DND-41 (cell line): Measurements from ENCODE around the gene CACNA1S.

Experiments used
- ATAC-seq: fragments of 200-7000 bp; cut with Tn5 transposase; 3 replicates; pipeline ENCODE4 v1.9.1; 2021; ENCODE audit warnings: low read depth; ENCODE audit not compliant: insufficient read depth
- DNase-seq: peaks from one replicate; pipeline ENCODE4 v3.0.0-alpha.2; 2020
- H2AFZ ChIP-seq: 2 replicates; pipeline ENCODE4 v1.6.0; 2012; ENCODE audit warnings: low read depth, low read length
- H3K27ac ChIP-seq: 2 replicates; pipeline ENCODE4 v1.5.1; 2012; ENCODE audit warnings: low read length, inconsistent platforms
- H3K27me3 ChIP-seq: fragments of 200-600 bp; sonication (generic); 2 replicates; pipeline ENCODE4 v1.6.0; 2012; ENCODE audit warnings: low read length, mild to moderate bottlenecking, inconsistent platforms; ENCODE audit not compliant: insufficient read depth, poor library complexity
- H3K36me3 ChIP-seq: 2 replicates; pipeline ENCODE4 v1.5.1; 2012; ENCODE audit warnings: low read length, inconsistent platforms; ENCODE audit not compliant: insufficient read depth
- H3K4me1 ChIP-seq: 2 replicates; pipeline ENCODE4 v1.5.1; 2012; ENCODE audit warnings: mild to moderate bottlenecking, low read length; ENCODE audit not compliant: insufficient read depth
- H3K4me2 ChIP-seq: 2 replicates; pipeline ENCODE4 v1.6.0; 2012; ENCODE audit warnings: mild to moderate bottlenecking, moderate library complexity, low read length, inconsistent platforms; ENCODE audit not compliant: insufficient read depth
- H3K4me3 ChIP-seq, 2 experiments: fragments of 200-600 bp in 1 of 2; shearing (Covaris generic) in 1 of 2; 2 replicates each; pipeline ENCODE4 v1.5.1; 2012 to 2016; ENCODE audit warnings: inconsistent platforms in 2 of 2, low read length in 2 of 2, mild to moderate bottlenecking in 2 of 2, low read depth in 1 of 2, moderate library complexity in 1 of 2
- H3K79me2 ChIP-seq: 2 replicates; pipeline ENCODE4 v1.6.0; 2012; ENCODE audit warnings: low read length, inconsistent platforms; ENCODE audit not compliant: insufficient read depth
- H3K9ac ChIP-seq: 2 replicates; pipeline ENCODE4 v1.6.0; 2012; ENCODE audit warnings: low read depth, mild to moderate bottlenecking, inconsistent platforms, low read length, moderate library complexity
- H3K9me3 ChIP-seq: 2 replicates; pipeline ENCODE4 v1.5.1; 2012; ENCODE audit warnings: low read length, moderate library complexity, mild to moderate bottlenecking, inconsistent platforms; ENCODE audit not compliant: insufficient read depth, severe bottlenecking
- H4K20me1 ChIP-seq: 2 replicates; pipeline ENCODE4 v1.6.0; 2012; ENCODE audit warnings: low read length; ENCODE audit not compliant: insufficient read depth
- EZH2 ChIP-seq: IDR thresholded peaks from 3 replicates; pipeline ENCODE4 v1.6.1; 2012; ENCODE audit warnings: borderline replicate concordance, low read depth, mild to moderate bottlenecking, moderate library complexity, low read length, inconsistent platforms; ENCODE audit not compliant: severe bottlenecking
- TF ChIP-seq, protein P1 (sequence below): IDR thresholded peaks from 2 replicates; pipeline ENCODE4 v1.5.1; 2012; ENCODE audit warnings: borderline replicate concordance, low read length, moderate library complexity, mild to moderate bottlenecking; ENCODE audit not compliant: poor library complexity, severe bottlenecking; ENCODE audit errors: extremely low read depth

CACNA1S gene

DNA sequence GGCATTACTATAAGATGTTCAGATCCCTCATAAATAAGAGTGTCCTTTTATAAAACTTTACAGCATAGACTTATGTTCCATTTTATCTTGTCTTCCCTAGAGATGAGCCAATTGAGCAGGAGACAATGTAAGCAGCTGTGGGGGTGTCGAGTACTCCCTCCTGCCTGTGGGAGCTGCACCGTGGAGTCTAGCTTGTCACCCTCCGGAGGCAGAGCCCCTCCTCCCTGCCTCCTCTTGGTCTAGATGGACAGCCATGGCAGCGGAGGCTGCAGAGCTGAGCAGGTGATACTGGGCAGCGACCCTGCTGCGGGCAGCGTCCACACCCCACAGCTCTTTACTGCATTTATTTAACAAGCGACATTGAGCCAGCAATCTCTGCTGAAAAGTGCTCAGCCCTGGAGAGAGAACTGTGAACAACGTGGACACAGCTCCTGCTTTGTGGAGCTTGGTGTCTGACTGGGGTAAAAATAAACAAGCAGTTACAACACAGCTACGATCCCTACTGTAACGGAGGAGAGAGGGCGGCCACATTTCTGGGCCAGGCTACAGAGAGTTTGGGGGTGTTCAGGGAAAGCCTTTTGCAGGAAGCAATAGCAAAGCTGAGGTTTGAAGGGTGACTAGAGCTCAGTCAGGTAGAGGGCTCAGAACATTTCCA, 75.9 kb downstream of the CACNA1S start:
- no peak overlapping the region for H2AFZ ChIP-seq
- H3K9me3 ChIP-seq: no peaks in the 10 kb centered on the region
- no peaks in the 10 kb centered on the region for H3K36me3 ChIP-seq
- H3K9ac ChIP-seq: no peak overlapping the region
- TF ChIP-seq, protein P1, sequence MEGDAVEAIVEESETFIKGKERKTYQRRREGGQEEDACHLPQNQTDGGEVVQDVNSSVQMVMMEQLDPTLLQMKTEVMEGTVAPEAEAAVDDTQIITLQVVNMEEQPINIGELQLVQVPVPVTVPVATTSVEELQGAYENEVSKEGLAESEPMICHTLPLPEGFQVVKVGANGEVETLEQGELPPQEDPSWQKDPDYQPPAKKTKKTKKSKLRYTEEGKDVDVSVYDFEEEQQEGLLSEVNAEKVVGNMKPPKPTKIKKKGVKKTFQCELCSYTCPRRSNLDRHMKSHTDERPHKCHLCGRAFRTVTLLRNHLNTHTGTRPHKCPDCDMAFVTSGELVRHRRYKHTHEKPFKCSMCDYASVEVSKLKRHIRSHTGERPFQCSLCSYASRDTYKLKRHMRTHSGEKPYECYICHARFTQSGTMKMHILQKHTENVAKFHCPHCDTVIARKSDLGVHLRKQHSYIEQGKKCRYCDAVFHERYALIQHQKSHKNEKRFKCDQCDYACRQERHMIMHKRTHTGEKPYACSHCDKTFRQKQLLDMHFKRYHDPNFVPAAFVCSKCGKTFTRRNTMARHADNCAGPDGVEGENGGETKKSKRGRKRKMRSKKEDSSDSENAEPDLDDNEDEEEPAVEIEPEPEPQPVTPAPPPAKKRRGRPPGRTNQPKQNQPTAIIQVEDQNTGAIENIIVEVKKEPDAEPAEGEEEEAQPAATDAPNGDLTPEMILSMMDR: no peak
- TF ChIP-seq EZH2: no peak
- H3K4me3 ChIP-seq: no peak overlapping the region
- no peak overlapping the region for H3K27ac ChIP-seq
- no peaks in the 10 kb centered on the region for H4K20me1 ChIP-seq
- no peak for DNase-seq
- H3K4me1 ChIP-seq: no peaks in the 10 kb centered on the region
- H3K27me3 ChIP-seq: no peaks in the 10 kb centered on the region
- no peak for ATAC-seq
- H3K79me2 ChIP-seq: no peaks in the 10 kb centered on the region
- H3K4me2 ChIP-seq: no peak overlapping the region

DNA sequence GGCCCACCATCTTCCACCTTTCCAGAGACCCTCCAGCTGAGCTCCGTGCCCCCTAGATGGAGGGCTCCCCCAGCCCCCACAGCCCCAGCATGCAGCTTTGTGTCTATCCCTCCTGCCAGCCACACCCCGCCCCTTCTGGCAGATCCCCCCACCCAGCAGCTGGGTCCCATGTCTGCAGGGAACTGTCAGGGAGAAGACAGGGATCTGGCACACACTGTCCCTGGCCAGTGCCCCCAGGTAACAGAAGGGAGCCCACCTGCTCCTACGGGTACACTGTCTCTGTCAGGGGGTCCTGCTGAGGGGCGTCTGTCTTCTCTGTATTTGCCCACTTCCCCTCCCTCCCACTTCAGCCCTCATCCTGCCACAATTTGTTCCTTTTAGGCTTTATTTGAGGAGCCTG, 77.6 kb downstream of the CACNA1S start:
- no peaks in the 10 kb centered on the region for H3K79me2 ChIP-seq
- no peaks in the 10 kb centered on the region for H3K4me1 ChIP-seq
- no peaks in the 10 kb centered on the region for H3K27me3 ChIP-seq
- no peak overlapping the region for H2AFZ ChIP-seq
- no peak for DNase-seq
- no peak overlapping the region for H3K27ac ChIP-seq
- no peak for TF ChIP-seq EZH2
- TF ChIP-seq, protein P1: no peak
- no peaks in the 10 kb centered on the region for H4K20me1 ChIP-seq
- H3K36me3 ChIP-seq: no peaks in the 10 kb centered on the region
- no peak overlapping the region for H3K4me2 ChIP-seq
- no peak for ATAC-seq
- H3K9ac ChIP-seq: no peak overlapping the region
- no peaks in the 10 kb centered on the region for H3K9me3 ChIP-seq
- H3K4me3 ChIP-seq: no peak overlapping the region

GRCh38 chr1:201032408-201032807, 79.8 kb downstream of the CACNA1S start:
- DNase-seq: no peak
- ATAC-seq: no peak
- Histone ChIP-seq H3K4me2 (no peak overlapping the region), H3K36me3 (no peaks in the 10 kb centered on the region), H3K9ac (no peak overlapping the region), H3K9me3 (no peaks in the 10 kb centered on the region), H3K27me3 (no peaks in the 10 kb centered on the region), H2AFZ (no peak overlapping the region), H3K4me1 (no peaks in the 10 kb centered on the region), H3K4me3 (no peak overlapping the region), H3K27ac (no peak overlapping the region), H4K20me1 (no peaks in the 10 kb centered on the region), H3K79me2 (no peaks in the 10 kb centered on the region)
- TF ChIP-seq, protein P1: no peak
- no peak for TF ChIP-seq EZH2
